Activated T-helper 2 cell treated with anti-CD3 and anti-CD28 coated beads, Interferon-gamma antibody, Interleukin-2, Interleukin-4, amounts not matched to agents 10 μg/mL and 5 μg/mL and 100 μg/mL, durations not matched to agents 14 hours and 24 hours and 36 hours (primary cell): Measurements from ENCODE around the gene STK32C. TPM values are rescaled to one million over a fixed set of nuclear protein-coding genes. Genes with fewer than 3 reads are reported as not detected.

Source experiments
- DNase-seq: peaks from one replicate; pipeline ENCODE4 v3.0.0; 2021; ENCODE audit warnings: low spot score
- H3K27ac Mint-ChIP-seq: one replicate; pipeline ENCODE4 v1.8.0; 2021; ENCODE audit warnings: mixed read lengths
- H3K27me3 Mint-ChIP-seq: one replicate; pipeline ENCODE4 v1.8.0; 2021; ENCODE audit warnings: low read depth, mixed read lengths
- H3K36me3 Mint-ChIP-seq: one replicate; pipeline ENCODE4 v1.8.0; 2021; ENCODE audit warnings: low read depth, mixed read lengths
- H3K4me1 Mint-ChIP-seq: one replicate; pipeline ENCODE4 v1.8.0; 2021; ENCODE audit warnings: low read depth, mixed read lengths
- H3K4me3 Mint-ChIP-seq: one replicate; pipeline ENCODE4 v1.8.0; 2021; ENCODE audit warnings: low read depth, mild to moderate bottlenecking, moderate library complexity, mixed read lengths
- H3K9me3 Mint-ChIP-seq: one replicate; pipeline ENCODE4 v1.8.0; 2021; ENCODE audit warnings: mixed read lengths
- intact Hi-C: fragments of 100-400 bp; cut with micrococcal nuclease; formaldehyde crosslinking; loops from one replicate; pipeline ENCODE4 v1.15.1; 2023
- total RNA-seq: library from RNA; stranded (reverse); gene quantifications from 2 replicates; pipeline ENCODE4 v1.2.3, GENCODE V29; 2022

Gene STK32C
- total RNA-seq, 1 donor from 2014 or later: 17.3 TPM

DNA sequence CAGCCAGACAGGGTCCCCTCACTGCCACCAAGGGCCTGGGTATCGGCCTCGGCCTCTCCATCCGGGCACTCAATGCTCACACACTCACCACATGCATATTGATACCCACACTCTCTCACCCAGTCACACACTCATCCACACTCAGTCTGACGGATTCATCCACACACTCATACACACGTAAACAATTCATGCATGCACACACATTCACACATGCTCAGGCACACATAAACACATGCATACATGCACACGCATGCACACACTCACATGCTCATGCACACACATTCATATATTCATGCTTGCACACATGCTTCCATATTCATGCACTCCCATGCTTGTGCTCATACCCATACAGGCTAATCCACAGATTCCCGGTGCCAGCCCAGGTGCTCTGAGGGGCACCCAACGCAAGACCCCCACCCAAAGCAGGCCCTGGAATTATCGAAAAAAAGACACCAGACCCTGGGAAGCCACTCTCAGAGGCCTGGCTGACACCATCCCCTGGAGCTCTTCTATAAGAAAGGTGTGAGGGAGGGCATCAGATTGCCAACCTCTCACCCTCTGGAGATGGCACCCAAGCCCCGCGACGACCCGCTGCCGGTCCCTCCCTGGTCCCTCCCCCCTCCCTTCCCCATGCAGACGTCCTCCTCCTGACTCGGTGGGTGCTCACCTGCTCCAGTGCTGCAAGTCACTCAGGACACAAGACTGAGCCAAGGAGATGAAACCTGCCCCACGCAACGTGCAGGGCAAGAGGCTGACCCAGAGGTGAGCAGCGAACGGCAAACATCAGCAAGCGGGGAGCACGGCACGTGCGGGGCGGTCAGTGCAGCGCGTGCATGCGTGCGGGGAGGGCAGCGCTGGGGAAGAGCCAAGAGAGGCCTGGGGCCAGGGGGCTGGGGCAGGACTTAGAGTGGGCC lies 15.2 kb downstream of the STK32C start:
- H3K4me3 Mint-ChIP-seq: no peak overlapping the region
- H3K27ac Mint-ChIP-seq: no peak overlapping the region
- H3K9me3 Mint-ChIP-seq: no peaks in the 10 kb centered on the region
- H3K27me3 Mint-ChIP-seq: peaks cover 8% of the 10 kb centered on the region
- no peaks in the 10 kb centered on the region for H3K36me3 Mint-ChIP-seq
- intact Hi-C loops: no loop called here
- DNase-seq: no peak
- no peaks in the 10 kb centered on the region for H3K4me1 Mint-ChIP-seq

GRCh38 chr10:132291826-132292225 lies 15.9 kb downstream of the STK32C start:
- Mint-ChIP-seq H3K27me3 (peaks cover 6% of the 10 kb centered on the region), H3K4me3 (no peak overlapping the region), H3K9me3 (no peaks in the 10 kb centered on the region), H3K27ac (no peak overlapping the region), H3K4me1 (no peaks in the 10 kb centered on the region), H3K36me3 (no peaks in the 10 kb centered on the region)
- intact Hi-C loops: no loop called here
- no peak for DNase-seq

- DNase-seq: no peak
- H3K27me3 Mint-ChIP-seq: peaks cover 6% of the 10 kb centered on the region
- intact Hi-C loops: no loop called here
- no peaks in the 10 kb centered on the region for H3K9me3 Mint-ChIP-seq
- no peaks in the 10 kb centered on the region for H3K36me3 Mint-ChIP-seq
- H3K4me1 Mint-ChIP-seq: no peaks in the 10 kb centered on the region
- no peak overlapping the region for H3K4me3 Mint-ChIP-seq
- H3K27ac Mint-ChIP-seq: no peak overlapping the region
Observed at GRCh38 chr10:132290631-132291030, 17.1 kb downstream of the STK32C start.

DNA sequence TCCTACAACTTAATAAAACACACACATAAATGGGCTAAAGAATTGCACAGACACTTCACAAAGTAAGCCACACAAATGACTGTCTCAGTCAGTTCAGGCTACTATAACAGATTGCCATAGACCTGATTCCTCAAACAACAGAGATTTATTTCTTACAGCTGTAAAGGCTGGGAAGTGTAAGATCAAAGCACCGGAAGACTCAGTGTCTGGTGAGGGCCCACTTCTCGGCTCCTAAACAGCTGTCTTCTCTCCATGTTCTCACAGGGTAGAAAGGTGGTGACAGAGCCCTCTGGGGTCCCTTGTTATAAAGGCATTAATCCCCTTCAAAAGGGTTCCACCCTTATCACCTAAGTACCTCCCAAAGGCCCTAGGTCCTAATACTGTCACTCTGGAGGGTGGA lies 18.3 kb downstream of the STK32C start:
- Mint-ChIP-seq H3K27ac (no peak overlapping the region), H3K36me3 (no peaks in the 10 kb centered on the region), H3K4me3 (no peak overlapping the region), H3K9me3 (no peaks in the 10 kb centered on the region), H3K27me3 (peaks cover 9% of the 10 kb centered on the region), H3K4me1 (no peaks in the 10 kb centered on the region)
- intact Hi-C loops: no loop called here
- no peak for DNase-seq

- H3K9me3 Mint-ChIP-seq: no peaks in the 10 kb centered on the region
- H3K4me3 Mint-ChIP-seq: no peak overlapping the region
- H3K36me3 Mint-ChIP-seq: no peaks in the 10 kb centered on the region
- H3K4me1 Mint-ChIP-seq: no peaks in the 10 kb centered on the region
- DNase-seq: no peak
- no peak overlapping the region for H3K27ac Mint-ChIP-seq
- peaks cover 9% of the 10 kb centered on the region for H3K27me3 Mint-ChIP-seq
- intact Hi-C loops: no loop called here
Observed at GRCh38 chr10:132283604-132284382, 24.0 kb downstream of the STK32C start.

GRCh38 chr10:132282667-132283603 lies 24.8 kb downstream of the STK32C start:
- no peak overlapping the region for H3K27ac Mint-ChIP-seq
- H3K4me1 Mint-ChIP-seq: no peaks in the 10 kb centered on the region
- no peak overlapping the region for H3K4me3 Mint-ChIP-seq
- DNase-seq: no peak
- peaks cover 6% of the 10 kb centered on the region for H3K27me3 Mint-ChIP-seq
- H3K9me3 Mint-ChIP-seq: no peaks in the 10 kb centered on the region
- intact Hi-C loops: no loop called here
- no peaks in the 10 kb centered on the region for H3K36me3 Mint-ChIP-seq

DNA sequence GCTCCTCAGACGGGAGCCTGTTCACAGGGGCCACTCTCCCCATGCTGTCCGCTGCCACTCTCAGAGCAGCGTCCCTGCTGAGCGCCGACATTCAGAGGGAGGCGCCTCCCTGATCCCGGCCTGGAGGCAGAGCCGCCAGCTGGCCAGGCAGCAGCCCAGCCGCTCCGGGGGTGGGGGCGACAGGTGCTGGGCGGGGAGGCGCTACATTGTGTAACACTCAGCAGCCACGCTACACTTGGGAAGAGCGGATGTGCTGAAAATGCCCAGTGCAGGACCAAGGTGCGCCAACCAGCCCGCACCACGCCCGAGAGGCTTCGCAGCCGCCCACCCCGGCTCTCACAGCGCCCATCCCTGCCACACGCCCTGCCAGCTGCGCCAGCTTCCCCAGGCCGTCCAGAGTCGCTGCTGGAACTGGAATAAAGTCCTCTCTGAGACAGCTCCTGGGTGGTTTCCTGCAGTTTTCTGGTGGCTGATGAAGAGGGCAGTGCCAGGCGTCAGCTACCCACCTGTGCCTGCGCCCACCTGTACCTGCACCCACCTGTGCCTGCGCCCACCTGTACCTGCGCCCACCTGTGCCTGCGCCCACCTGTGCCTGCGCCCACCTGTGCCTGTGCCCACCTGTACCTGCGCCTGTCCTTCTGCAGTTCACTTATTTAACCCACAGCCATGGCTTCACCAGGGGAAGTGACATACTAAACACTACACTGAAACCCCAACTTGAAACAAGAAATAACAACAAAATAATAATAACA lies 25.7 kb downstream of the STK32C start:
- Mint-ChIP-seq H3K4me3 (no peak overlapping the region), H3K27ac (no peak overlapping the region), H3K36me3 (no peaks in the 10 kb centered on the region), H3K4me1 (no peaks in the 10 kb centered on the region), H3K27me3 (peaks cover 3% of the 10 kb centered on the region), H3K9me3 (no peaks in the 10 kb centered on the region)
- intact Hi-C loops: no loop called here
- DNase-seq: no peak

DNA sequence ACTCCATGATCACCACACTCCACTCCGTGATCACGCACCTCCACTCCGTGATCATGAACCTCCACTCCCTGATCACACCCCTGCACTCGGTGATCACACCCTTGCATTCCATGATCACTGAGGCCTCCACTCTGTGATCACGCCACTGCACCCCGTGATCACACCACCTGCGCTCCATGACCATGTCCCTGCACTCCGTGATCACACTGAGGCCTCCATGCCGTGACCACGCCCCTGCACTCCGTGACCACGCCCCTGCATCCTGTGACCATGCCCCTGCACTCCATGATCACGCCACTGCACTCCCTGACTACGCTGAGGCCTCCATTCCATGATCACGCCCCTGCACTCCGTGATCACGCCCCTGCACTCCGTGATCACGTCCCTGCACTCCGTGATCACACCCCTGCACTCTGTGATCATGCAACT lies 27.1 kb downstream of the STK32C start:
- no peak for DNase-seq
- no peak overlapping the region for H3K4me3 Mint-ChIP-seq
- no peaks in the 10 kb centered on the region for H3K36me3 Mint-ChIP-seq
- H3K4me1 Mint-ChIP-seq: no peaks in the 10 kb centered on the region
- H3K9me3 Mint-ChIP-seq: no peaks in the 10 kb centered on the region
- H3K27me3 Mint-ChIP-seq: peaks cover 3% of the 10 kb centered on the region
- intact Hi-C loops: no loop called here
- no peak overlapping the region for H3K27ac Mint-ChIP-seq

GRCh38 chr10:132279873-132280645 lies 27.7 kb downstream of the STK32C start:
- Mint-ChIP-seq H3K27me3 (no peaks in the 10 kb centered on the region), H3K4me3 (no peak overlapping the region), H3K27ac (no peak overlapping the region), H3K9me3 (no peaks in the 10 kb centered on the region), H3K4me1 (no peaks in the 10 kb centered on the region), H3K36me3 (no peaks in the 10 kb centered on the region)
- DNase-seq: no peak
- intact Hi-C loops: no loop called here

DNA sequence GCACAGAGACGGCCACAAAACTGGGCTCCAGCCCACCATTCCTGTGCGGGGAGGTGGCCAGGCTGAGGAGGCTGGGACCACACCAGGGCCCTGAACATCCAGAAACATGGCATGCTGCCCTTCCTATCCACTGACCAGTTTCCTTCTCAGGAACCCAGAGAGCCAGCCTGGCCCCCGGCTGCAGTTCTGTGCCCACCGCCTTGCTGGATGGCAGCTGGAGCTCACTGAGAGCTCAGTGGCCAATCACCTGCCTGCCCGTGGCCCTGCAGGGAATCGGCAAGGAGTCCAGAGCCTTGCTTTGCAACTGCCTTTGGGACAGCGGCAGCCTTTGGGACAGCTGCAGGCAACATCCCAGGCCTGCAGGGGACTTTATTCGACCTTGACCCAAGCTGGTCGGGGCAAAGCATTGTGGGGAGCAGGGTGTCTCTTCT lies 30.4 kb downstream of the STK32C start:
- no peak overlapping the region for H3K4me3 Mint-ChIP-seq
- no peak overlapping the region for H3K27ac Mint-ChIP-seq
- H3K36me3 Mint-ChIP-seq: no peaks in the 10 kb centered on the region
- no peaks in the 10 kb centered on the region for H3K4me1 Mint-ChIP-seq
- no peak for DNase-seq
- H3K27me3 Mint-ChIP-seq: no peaks in the 10 kb centered on the region
- intact Hi-C loops: no loop called here
- H3K9me3 Mint-ChIP-seq: no peaks in the 10 kb centered on the region

DNA sequence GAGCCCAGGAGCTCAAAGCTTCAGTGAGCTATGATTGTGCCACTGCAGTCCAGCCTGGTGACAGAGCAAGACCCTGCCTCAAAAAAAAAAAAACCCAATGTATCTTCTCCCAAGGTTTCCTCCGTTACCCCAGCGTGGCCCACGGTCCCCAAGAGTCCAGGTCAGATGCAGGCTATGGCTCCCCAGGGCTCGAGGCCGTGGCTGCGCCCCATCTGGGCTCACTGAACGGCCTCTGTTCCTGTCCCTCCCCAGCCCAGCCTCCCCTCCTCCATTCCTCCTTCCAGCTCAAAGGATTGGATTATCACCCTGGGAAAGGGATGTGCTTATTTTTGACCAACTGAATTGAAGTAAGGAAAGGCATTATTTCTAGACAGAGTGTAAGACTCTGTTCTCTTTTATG lies 31.0 kb downstream of the STK32C start:
- intact Hi-C loops: no loop called here
- no peaks in the 10 kb centered on the region for H3K36me3 Mint-ChIP-seq
- H3K27ac Mint-ChIP-seq: no peak overlapping the region
- no peaks in the 10 kb centered on the region for H3K27me3 Mint-ChIP-seq
- no peaks in the 10 kb centered on the region for H3K4me1 Mint-ChIP-seq
- no peak overlapping the region for H3K4me3 Mint-ChIP-seq
- H3K9me3 Mint-ChIP-seq: no peaks in the 10 kb centered on the region
- DNase-seq: no peak
